Measurements from ENCODE around the gene HAUS2. TPM values are rescaled to one million over a fixed set of nuclear protein-coding genes. Genes with fewer than 3 reads are reported as not detected.
"Not testable (repeated sequence)": the region's sequence is repeated elsewhere in the genome, so short reads cannot be mapped to it uniquely, and the experiment has no call there.

HAUS2 gene
- total and polyA plus RNA-seq, 5 donors from 2014 or later = 21.0 to 33.1 (median 24.8) TPM

GRCh38 chr15:42591238-42591934, 42.7 kb downstream of the HAUS2 start:
- no peak overlapping the region for H3K4me3 ChIP-seq (ENCODE audit: low read depth, low read length)
- H3K4me3 Mint-ChIP-seq = no peak overlapping the region
- H3K27me3 ChIP-seq (ENCODE audit: control insufficient read depth, insufficient read depth, low read length) = no peaks in the 10 kb centered on the region
- H3K9me3 ChIP-seq (ENCODE audit: control insufficient read depth in 2 of 2, low read length in 2 of 2) = no peaks in the 10 kb centered on the region
- ATAC-seq (ENCODE audit: low read depth in 2 of 2) (no peak), DNase-seq (no peak)
- H3K9me3 Mint-ChIP-seq = no peaks in the 10 kb centered on the region
- no peaks in the 10 kb centered on the region for H3K4me1 ChIP-seq (ENCODE audit: control insufficient read depth, insufficient read depth, low read length, poor library complexity, severe bottlenecking)
- no peaks in the 10 kb centered on the region for H3K27me3 Mint-ChIP-seq
- peaks cover 0 to 2% (median 0%) of the 10 kb centered on the region in 4 donors for H3K4me1 Mint-ChIP-seq
- no peak overlapping the region for H3K27ac Mint-ChIP-seq
- H3K36me3 ChIP-seq (ENCODE audit: control insufficient read depth, insufficient read depth, low read length) = no peaks in the 10 kb centered on the region
- H3K27ac ChIP-seq (ENCODE audit: insufficient read depth, low read length, poor library complexity, severe bottlenecking) = no peak overlapping the region
- peaks cover 24% of the 10 kb centered on the region for H3K36me3 Mint-ChIP-seq

- H3K27ac Mint-ChIP-seq = no peak overlapping the region
- peaks cover 24% of the 10 kb centered on the region for H3K36me3 Mint-ChIP-seq
- peaks cover 0 to 2% (median 0%) of the 10 kb centered on the region in 4 donors for H3K4me1 Mint-ChIP-seq
- H3K4me1 ChIP-seq (ENCODE audit: control insufficient read depth, insufficient read depth, low read length, poor library complexity, severe bottlenecking) = no peaks in the 10 kb centered on the region
- H3K27me3 Mint-ChIP-seq = no peaks in the 10 kb centered on the region
- no peak overlapping the region for H3K4me3 ChIP-seq (ENCODE audit: low read depth, low read length)
- ATAC-seq (ENCODE audit: low read depth in 2 of 2) (no peak), DNase-seq (no peak)
- no peaks in the 10 kb centered on the region for H3K9me3 ChIP-seq (ENCODE audit: control insufficient read depth in 2 of 2, low read length in 2 of 2)
- no peak overlapping the region for H3K27ac ChIP-seq (ENCODE audit: insufficient read depth, low read length, poor library complexity, severe bottlenecking)
- no peaks in the 10 kb centered on the region for H3K27me3 ChIP-seq (ENCODE audit: control insufficient read depth, insufficient read depth, low read length)
- H3K9me3 Mint-ChIP-seq = no peaks in the 10 kb centered on the region
- no peaks in the 10 kb centered on the region for H3K36me3 ChIP-seq (ENCODE audit: control insufficient read depth, insufficient read depth, low read length)
- no peak overlapping the region for H3K4me3 Mint-ChIP-seq
These were observed 44.1 kb downstream of the HAUS2 start for GRCh38 chr15:42592716-42593115.

DNA sequence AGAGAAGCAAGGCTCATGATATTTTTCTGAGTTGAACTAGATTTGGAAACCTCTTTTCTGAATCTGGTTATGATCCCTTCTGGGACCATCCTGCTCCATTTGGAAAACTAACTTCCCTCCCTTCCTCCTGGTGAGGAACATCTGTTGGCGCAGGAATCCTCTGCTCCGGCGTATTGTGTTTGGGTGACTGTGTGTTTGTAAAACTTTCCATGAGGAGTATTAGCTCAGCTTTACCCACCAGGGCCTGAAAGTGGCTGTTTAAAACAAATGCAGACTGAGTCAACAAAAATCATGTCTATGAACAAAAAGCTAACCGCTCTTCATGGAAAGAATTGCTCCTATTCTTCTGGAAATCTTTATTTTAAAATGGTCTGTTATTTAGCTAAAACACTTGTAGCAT, 44.5 kb downstream of the HAUS2 start:
- Histone ChIP-seq H3K4me1 (ENCODE audit: control insufficient read depth, insufficient read depth, low read length, poor library complexity, severe bottlenecking) (no peaks in the 10 kb centered on the region), H3K36me3 (ENCODE audit: control insufficient read depth, insufficient read depth, low read length) (no peaks in the 10 kb centered on the region), H3K4me3 (ENCODE audit: low read depth, low read length) (no peak overlapping the region), H3K27me3 (ENCODE audit: control insufficient read depth, insufficient read depth, low read length) (no peaks in the 10 kb centered on the region), H3K27ac (ENCODE audit: insufficient read depth, low read length, poor library complexity, severe bottlenecking) (no peak overlapping the region), H3K9me3 (ENCODE audit: control insufficient read depth in 2 of 2, low read length in 2 of 2) (no peaks in the 10 kb centered on the region)
- Mint-ChIP-seq H3K9me3 (no peaks in the 10 kb centered on the region), H3K27ac (no peak overlapping the region), H3K36me3 (peaks cover 20% of the 10 kb centered on the region), H3K27me3 (no peaks in the 10 kb centered on the region), H3K4me1 (peaks cover 0 to 2% (median 0%) of the 10 kb centered on the region in 4 donors), H3K4me3 (no peak overlapping the region)
- ATAC-seq (ENCODE audit: low read depth in 2 of 2) (no peak), DNase-seq (no peak)

GRCh38 chr15:42594095-42594494, 45.5 kb downstream of the HAUS2 start:
- no peak overlapping the region for H3K4me3 ChIP-seq (ENCODE audit: low read depth, low read length)
- Mint-ChIP-seq H3K36me3 (peaks cover 17% of the 10 kb centered on the region), H3K27ac (no peak overlapping the region), H3K9me3 (no peaks in the 10 kb centered on the region), H3K4me1 (peaks cover 0 to 2% (median 0%) of the 10 kb centered on the region in 4 donors), H3K4me3 (no peak overlapping the region), H3K27me3 (no peaks in the 10 kb centered on the region)
- no peaks in the 10 kb centered on the region for H3K9me3 ChIP-seq (ENCODE audit: control insufficient read depth in 2 of 2, low read length in 2 of 2)
- DNase-seq (no peak), ATAC-seq (ENCODE audit: low read depth in 2 of 2) (no peak)
- no peaks in the 10 kb centered on the region for H3K4me1 ChIP-seq (ENCODE audit: control insufficient read depth, insufficient read depth, low read length, poor library complexity, severe bottlenecking)
- no peak overlapping the region for H3K27ac ChIP-seq (ENCODE audit: insufficient read depth, low read length, poor library complexity, severe bottlenecking)
- no peaks in the 10 kb centered on the region for H3K36me3 ChIP-seq (ENCODE audit: control insufficient read depth, insufficient read depth, low read length)
- no peaks in the 10 kb centered on the region for H3K27me3 ChIP-seq (ENCODE audit: control insufficient read depth, insufficient read depth, low read length)

GRCh38 chr15:42595626-42596240, 47.1 kb downstream of the HAUS2 start:
- H3K27me3 ChIP-seq (ENCODE audit: control insufficient read depth, insufficient read depth, low read length) = no peaks in the 10 kb centered on the region
- no peak for ATAC-seq (ENCODE audit: low read depth in 2 of 2)
- H3K27me3 Mint-ChIP-seq = no peaks in the 10 kb centered on the region
- peaks cover 16% of the 10 kb centered on the region for H3K36me3 Mint-ChIP-seq
- no peaks in the 10 kb centered on the region for H3K4me1 ChIP-seq (ENCODE audit: control insufficient read depth, insufficient read depth, low read length, poor library complexity, severe bottlenecking)
- H3K4me3 ChIP-seq (ENCODE audit: low read depth, low read length) = no peak overlapping the region
- no peak for DNase-seq
- no peak overlapping the region for H3K4me3 Mint-ChIP-seq
- H3K9me3 Mint-ChIP-seq = no peaks in the 10 kb centered on the region
- peaks cover 0 to 2% (median 0%) of the 10 kb centered on the region in 4 donors for H3K4me1 Mint-ChIP-seq
- H3K9me3 ChIP-seq (ENCODE audit: control insufficient read depth in 2 of 2, low read length in 2 of 2) = no peaks in the 10 kb centered on the region
- no peak overlapping the region for H3K27ac Mint-ChIP-seq
- H3K27ac ChIP-seq (ENCODE audit: insufficient read depth, low read length, poor library complexity, severe bottlenecking) = no peak overlapping the region
- H3K36me3 ChIP-seq (ENCODE audit: control insufficient read depth, insufficient read depth, low read length) = no peaks in the 10 kb centered on the region

DNA sequence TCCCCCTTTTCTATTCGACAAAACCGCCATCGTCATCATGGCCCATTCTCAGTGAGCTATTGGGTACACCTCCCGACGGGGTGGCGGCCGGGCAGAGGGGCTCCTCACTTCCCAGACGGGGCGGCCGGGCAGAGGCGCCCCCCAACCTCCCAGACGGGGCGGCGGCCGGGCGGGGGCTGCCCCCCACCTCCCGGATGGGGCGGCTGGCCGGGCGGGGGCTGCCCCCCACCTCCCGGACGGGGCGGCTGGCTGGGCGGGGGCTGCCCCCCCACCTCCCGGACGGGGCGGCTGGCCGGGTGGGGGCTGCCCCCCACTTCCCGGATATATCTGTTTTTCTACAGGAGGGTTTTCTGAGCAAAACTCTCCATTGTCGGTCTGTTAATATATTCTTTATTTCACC, 52.7 kb downstream of the HAUS2 start:
- not testable (repeated sequence) for H3K27me3 Mint-ChIP-seq; H3K27ac Mint-ChIP-seq; ATAC-seq (ENCODE audit: low read depth in 2 of 2); DNase-seq; H3K4me3 ChIP-seq (ENCODE audit: low read depth, low read length); H3K27me3 ChIP-seq (ENCODE audit: control insufficient read depth, insufficient read depth, low read length); H3K9me3 ChIP-seq (ENCODE audit: control insufficient read depth in 2 of 2, low read length in 2 of 2); H3K36me3 ChIP-seq (ENCODE audit: control insufficient read depth, insufficient read depth, low read length); H3K36me3 Mint-ChIP-seq; H3K27ac ChIP-seq (ENCODE audit: insufficient read depth, low read length, poor library complexity, severe bottlenecking); H3K9me3 Mint-ChIP-seq; H3K4me3 Mint-ChIP-seq
- peaks cover 20% of the 10 kb centered on the region for H3K4me1 ChIP-seq (ENCODE audit: control insufficient read depth, insufficient read depth, low read length, poor library complexity, severe bottlenecking)
- peaks cover 11 to 30% (median 21%) of the 10 kb centered on the region in 4 donors for H3K4me1 Mint-ChIP-seq

DNA sequence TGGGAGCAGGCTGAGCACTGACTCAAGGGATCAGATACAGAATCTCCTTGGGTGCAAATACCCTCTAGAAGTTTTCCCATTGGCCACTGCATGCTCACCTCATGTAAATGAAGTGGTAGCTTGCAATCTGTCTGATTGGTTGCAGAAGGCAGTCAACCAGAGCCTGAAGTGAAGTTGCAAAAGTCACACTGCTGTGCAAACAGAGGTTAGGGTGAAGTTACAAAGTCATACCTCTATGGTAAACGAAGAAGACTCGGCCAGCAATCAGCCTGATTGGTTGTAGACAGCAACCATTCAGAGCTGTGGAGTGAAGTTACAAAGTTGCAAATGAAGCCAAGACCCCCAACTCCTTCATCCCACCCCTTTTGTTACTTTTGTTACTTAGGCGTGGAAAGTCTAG, 53.9 kb downstream of the HAUS2 start:
- Histone ChIP-seq H3K36me3 (ENCODE audit: control insufficient read depth, insufficient read depth, low read length) (no peaks in the 10 kb centered on the region), H3K27ac (ENCODE audit: insufficient read depth, low read length, poor library complexity, severe bottlenecking) (no peak overlapping the region), H3K27me3 (ENCODE audit: control insufficient read depth, insufficient read depth, low read length) (no peaks in the 10 kb centered on the region), H3K4me3 (ENCODE audit: low read depth, low read length) (no peak overlapping the region), H3K4me1 (ENCODE audit: control insufficient read depth, insufficient read depth, low read length, poor library complexity, severe bottlenecking) (peaks cover 26% of the 10 kb centered on the region), H3K9me3 (ENCODE audit: control insufficient read depth in 2 of 2, low read length in 2 of 2) (no peaks in the 10 kb centered on the region)
- no peak for ATAC-seq (ENCODE audit: low read depth in 2 of 2)
- no peak for DNase-seq
- no peaks in the 10 kb centered on the region for H3K27me3 Mint-ChIP-seq
- no peak overlapping the region for H3K27ac Mint-ChIP-seq
- no peak overlapping the region for H3K4me3 Mint-ChIP-seq
- no peaks in the 10 kb centered on the region for H3K9me3 Mint-ChIP-seq
- peaks cover 11 to 37% (median 22%) of the 10 kb centered on the region in 4 donors for H3K4me1 Mint-ChIP-seq
- H3K36me3 Mint-ChIP-seq = peaks cover 5% of the 10 kb centered on the region

DNA sequence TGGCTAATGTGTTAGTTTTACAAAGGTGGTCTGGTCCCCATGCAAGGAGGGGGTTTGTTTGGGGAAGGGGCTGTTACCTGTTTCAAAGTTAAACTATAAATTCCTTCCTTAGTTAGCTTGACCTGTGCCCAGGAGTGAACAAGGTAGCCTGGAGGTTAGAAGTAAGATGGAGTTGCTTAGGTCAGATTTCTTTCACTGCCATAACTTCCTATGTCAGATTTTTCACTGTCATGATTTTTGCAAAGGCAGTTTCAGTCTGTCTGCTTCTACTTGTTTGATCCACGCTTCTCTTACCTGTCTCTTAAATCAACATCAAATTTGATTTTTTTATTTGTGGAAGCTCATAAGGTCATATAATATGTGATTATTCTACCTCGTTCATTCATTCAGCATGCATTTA, 55.3 kb downstream of the HAUS2 start:
- no peaks in the 10 kb centered on the region for H3K27me3 Mint-ChIP-seq
- peaks cover 25 to 51% (median 34%) of the 10 kb centered on the region in 4 donors for H3K4me1 Mint-ChIP-seq
- peak overlapping the region in 2 of 3 donors; percentile 3 to 67 for H3K27ac Mint-ChIP-seq
- Histone ChIP-seq H3K27me3 (ENCODE audit: control insufficient read depth, insufficient read depth, low read length) (no peaks in the 10 kb centered on the region), H3K27ac (ENCODE audit: insufficient read depth, low read length, poor library complexity, severe bottlenecking) (no peak overlapping the region), H3K4me1 (ENCODE audit: control insufficient read depth, insufficient read depth, low read length, poor library complexity, severe bottlenecking) (peaks cover 41% of the 10 kb centered on the region), H3K9me3 (ENCODE audit: control insufficient read depth in 2 of 2, low read length in 2 of 2) (no peaks in the 10 kb centered on the region), H3K4me3 (ENCODE audit: low read depth, low read length) (no peak overlapping the region), H3K36me3 (ENCODE audit: control insufficient read depth, insufficient read depth, low read length) (no peaks in the 10 kb centered on the region)
- H3K36me3 Mint-ChIP-seq = peaks cover 5% of the 10 kb centered on the region
- H3K9me3 Mint-ChIP-seq = no peaks in the 10 kb centered on the region
- DNase-seq (no peak), ATAC-seq (ENCODE audit: low read depth in 2 of 2) (no peak)
- no peak overlapping the region for H3K4me3 Mint-ChIP-seq

Measured in CD4-positive, CD25-positive, alpha-beta regulatory T cell (primary cell).